ENCODE results near the gene SYT13.

SYT13 gene

GRCh38 chr11:45285930-45286632, at the start of gene SYT13:
SYT13 (minus strand) TSS chr11:45286341; CDS start chr11:45286207, 134 bp downstream.
- H3K9me3 ChIP-seq, result no peaks in the 10 kb centered on the region
- H3K4me1 ChIP-seq, result no peaks in the 10 kb centered on the region
- H3K4me3 ChIP-seq, result no peak within 1 kb of the TSS
- DNase-seq (ENCODE audit: low spot score in 2 of 2), result no peak
- H3K27me3 ChIP-seq (ENCODE audit: low read depth), result peaks cover 45% of the 10 kb centered on the region
- H3K36me3 ChIP-seq (replicated peaks), result no peaks in the 10 kb centered on the region
- in situ Hi-C loops (cut with MboI; ENCODE audit: low sequenced_read_pairs), result loop anchor here (25.0 kb wide), 1 partner anchor 349 kb away; no protein-coding TSS in a partner anchor

GRCh38 chr11:45335434-45335833, 49.3 kb upstream of the SYT13 start:
- no peaks in the 10 kb centered on the region for H3K27me3 ChIP-seq (ENCODE audit: low read depth)
- in situ Hi-C loops (cut with MboI; ENCODE audit: low sequenced_read_pairs), result no loop called here
- no peak for DNase-seq (ENCODE audit: low spot score in 2 of 2)
- no peaks in the 10 kb centered on the region; the same call in 1 of the 2 replicates for H3K4me1 ChIP-seq
- no peaks in the 10 kb centered on the region for H3K9me3 ChIP-seq
- no peaks in the 10 kb centered on the region for H3K36me3 ChIP-seq (replicated peaks)
- no peak overlapping the region for H3K4me3 ChIP-seq

- Histone ChIP-seq H3K4me1 (no peaks in the 10 kb centered on the region), H3K27me3 (ENCODE audit: low read depth) (no peaks in the 10 kb centered on the region), H3K9me3 (no peaks in the 10 kb centered on the region), H3K36me3 (replicated peaks) (no peaks in the 10 kb centered on the region), H3K4me3 (no peak overlapping the region)
- DNase-seq (ENCODE audit: low spot score in 2 of 2), result no peak
- in situ Hi-C loops (cut with MboI; ENCODE audit: low sequenced_read_pairs), result loop anchor here (5.0 kb wide), 1 partner anchor 228 kb away; no protein-coding TSS in a partner anchor
These were observed 48.7 kb upstream of the SYT13 start for GRCh38 chr11:45334836-45335235.

GRCh38 chr11:45334410-45334809, 48.3 kb upstream of the SYT13 start:
- no peaks in the 10 kb centered on the region for H3K36me3 ChIP-seq (replicated peaks)
- DNase-seq (ENCODE audit: low spot score in 2 of 2), result no peak
- H3K27me3 ChIP-seq (ENCODE audit: low read depth), result no peaks in the 10 kb centered on the region
- H3K4me3 ChIP-seq, result no peak overlapping the region
- no peaks in the 10 kb centered on the region for H3K9me3 ChIP-seq
- in situ Hi-C loops (cut with MboI; ENCODE audit: low sequenced_read_pairs), result loop anchor here (5.0 kb wide), 1 partner anchor 227 kb away; no protein-coding TSS in a partner anchor
- H3K4me1 ChIP-seq, result no peaks in the 10 kb centered on the region

- DNase-seq (ENCODE audit: low spot score in 2 of 2), result peak in 1 of 2 experiments; percentile 42
- H3K27me3 ChIP-seq (ENCODE audit: low read depth), result no peaks in the 10 kb centered on the region
- no peaks in the 10 kb centered on the region for H3K9me3 ChIP-seq
- in situ Hi-C loops (cut with MboI; ENCODE audit: low sequenced_read_pairs), result loop anchor here (5.0 kb wide), 1 partner anchor 226 kb away; no protein-coding TSS in a partner anchor
- H3K4me1 ChIP-seq, result no peaks in the 10 kb centered on the region
- H3K4me3 ChIP-seq, result no peak overlapping the region
- no peaks in the 10 kb centered on the region for H3K36me3 ChIP-seq (replicated peaks)
These were observed 47.1 kb upstream of the SYT13 start for GRCh38 chr11:45333001-45333971.

GRCh38 chr11:45332276-45332934, 46.3 kb upstream of the SYT13 start:
- H3K9me3 ChIP-seq, result no peaks in the 10 kb centered on the region
- peak; percentile 48 to 59 for DNase-seq (ENCODE audit: low spot score in 2 of 2)
- in situ Hi-C loops (cut with MboI; ENCODE audit: low sequenced_read_pairs), result loop anchor here (5.0 kb wide), 1 partner anchor 225 kb away; no protein-coding TSS in a partner anchor

GRCh38 chr11:45331839-45332238, 45.7 kb upstream of the SYT13 start:
- Histone ChIP-seq H3K4me3 (no peak overlapping the region), H3K27me3 (ENCODE audit: low read depth) (no peaks in the 10 kb centered on the region), H3K4me1 (no peaks in the 10 kb centered on the region), H3K36me3 (replicated peaks) (no peaks in the 10 kb centered on the region), H3K9me3 (no peaks in the 10 kb centered on the region)
- in situ Hi-C loops (cut with MboI; ENCODE audit: low sequenced_read_pairs), result loop anchor here (5.0 kb wide), 1 partner anchor 225 kb away; no protein-coding TSS in a partner anchor
- DNase-seq (ENCODE audit: low spot score in 2 of 2), result no peak

More at GRCh38 chr11:45332276-45332934, 46.3 kb upstream of the SYT13 start:
- Histone ChIP-seq H3K36me3 (replicated peaks) (no peaks in the 10 kb centered on the region), H3K4me3 (no peak overlapping the region), H3K27me3 (ENCODE audit: low read depth) (no peaks in the 10 kb centered on the region), H3K4me1 (no peaks in the 10 kb centered on the region)

- no peaks in the 10 kb centered on the region for H3K4me1 ChIP-seq
- H3K36me3 ChIP-seq (replicated peaks), result no peaks in the 10 kb centered on the region
- no peak overlapping the region for H3K4me3 ChIP-seq
- no peaks in the 10 kb centered on the region; the same call in 1 of the 2 replicates for H3K27me3 ChIP-seq (ENCODE audit: low read depth)
- DNase-seq (ENCODE audit: low spot score in 2 of 2), result no peak
- H3K9me3 ChIP-seq, result no peaks in the 10 kb centered on the region
- in situ Hi-C loops (cut with MboI; ENCODE audit: low sequenced_read_pairs), result no loop called here
These were observed 42.6 kb upstream of the SYT13 start for GRCh38 chr11:45328726-45329125.

- Histone ChIP-seq H3K27me3 (ENCODE audit: low read depth) (no peaks in the 10 kb centered on the region; the same call in 1 of the 2 replicates), H3K9me3 (no peaks in the 10 kb centered on the region), H3K36me3 (replicated peaks) (no peaks in the 10 kb centered on the region), H3K4me3 (no peak overlapping the region), H3K4me1 (no peaks in the 10 kb centered on the region)
- in situ Hi-C loops (cut with MboI; ENCODE audit: low sequenced_read_pairs), result no loop called here
- DNase-seq (ENCODE audit: low spot score in 2 of 2), result no peak
These were observed 38.3 kb upstream of the SYT13 start for GRCh38 chr11:45324459-45324858.

- Histone ChIP-seq H3K9me3 (no peaks in the 10 kb centered on the region), H3K4me3 (no peak overlapping the region), H3K4me1 (no peaks in the 10 kb centered on the region), H3K27me3 (ENCODE audit: low read depth) (no peaks in the 10 kb centered on the region; the same call in 1 of the 2 replicates), H3K36me3 (replicated peaks) (no peaks in the 10 kb centered on the region)
- no peak for DNase-seq (ENCODE audit: low spot score in 2 of 2)
- in situ Hi-C loops (cut with MboI; ENCODE audit: low sequenced_read_pairs), result no loop called here
These were observed 37.6 kb upstream of the SYT13 start for GRCh38 chr11:45323601-45324249.

- Histone ChIP-seq H3K27me3 (ENCODE audit: low read depth) (no peaks in the 10 kb centered on the region; the same call in 1 of the 2 replicates), H3K4me1 (no peaks in the 10 kb centered on the region)
- in situ Hi-C loops (cut with MboI; ENCODE audit: low sequenced_read_pairs), result no loop called here
These were observed 36.9 kb upstream of the SYT13 start for GRCh38 chr11:45322891-45323600.

GRCh38 chr11:45322111-45322705, 36.1 kb upstream of the SYT13 start:
- Histone ChIP-seq H3K27me3 (ENCODE audit: low read depth) (no peaks in the 10 kb centered on the region; the same call in 1 of the 2 replicates), H3K4me3 (no peak overlapping the region), H3K4me1 (no peaks in the 10 kb centered on the region), H3K9me3 (no peaks in the 10 kb centered on the region), H3K36me3 (replicated peaks) (no peaks in the 10 kb centered on the region)
- in situ Hi-C loops (cut with MboI; ENCODE audit: low sequenced_read_pairs), result no loop called here
- DNase-seq (ENCODE audit: low spot score in 2 of 2), result no peak

More at GRCh38 chr11:45322891-45323600, 36.9 kb upstream of the SYT13 start:
- no peaks in the 10 kb centered on the region for H3K36me3 ChIP-seq (replicated peaks)
- H3K4me3 ChIP-seq, result no peak overlapping the region
- DNase-seq (ENCODE audit: low spot score in 2 of 2), result no peak
- no peaks in the 10 kb centered on the region for H3K9me3 ChIP-seq
